ENCODE data around the gene TXNL4B.

The TXNL4B gene

GRCh38 chr16:72093448-72094265 is at the start of gene TXNL4B, which contains the start of gene DHX38:
TXNL4B (minus strand) TSS chr16:72093620; CDS start chr16:72090749, 2,871 bp downstream.
DHX38 (plus strand) TSS chr16:72093847; CDS start chr16:72096158, 2,311 bp downstream.
- peak; percentile 100 for DNase-seq (ENCODE audit: low spot score)

- DNase-seq (ENCODE audit: low spot score) = no peak
These were observed 49.1 kb upstream of the TXNL4B start for GRCh38 chr16:72142476-72142875.

GRCh38 chr16:72139908-72140307 is 46.5 kb upstream of the TXNL4B start:
- DNase-seq (ENCODE audit: low spot score) = no peak

GRCh38 chr16:72138064-72138572 is 44.7 kb upstream of the TXNL4B start:
- no peak for DNase-seq (ENCODE audit: low spot score)

GRCh38 chr16:72137380-72138063 is 44.1 kb upstream of the TXNL4B start:
- DNase-seq (ENCODE audit: low spot score) = no peak

- no peak for DNase-seq (ENCODE audit: low spot score)
These were observed 41.1 kb upstream of the TXNL4B start for GRCh38 chr16:72134507-72134906.

- DNase-seq (ENCODE audit: low spot score) = no peak
These were observed 39.3 kb upstream of the TXNL4B start for GRCh38 chr16:72132726-72133125.

- DNase-seq (ENCODE audit: low spot score) = no peak
These were observed 37.6 kb upstream of the TXNL4B start for GRCh38 chr16:72131036-72131435.

- no peak for DNase-seq (ENCODE audit: low spot score)
These were observed 36.7 kb upstream of the TXNL4B start for GRCh38 chr16:72129976-72130656.

- no peak for DNase-seq (ENCODE audit: low spot score)
These were observed 35.3 kb upstream of the TXNL4B start for GRCh38 chr16:72128701-72129100.

GRCh38 chr16:72126429-72126765 is 33.0 kb upstream of the TXNL4B start:
- DNase-seq (ENCODE audit: low spot score) = no peak

GRCh38 chr16:72125635-72126428 is 32.4 kb upstream of the TXNL4B start:
- DNase-seq (ENCODE audit: low spot score) = no peak

GRCh38 chr16:72124761-72125634 is 31.6 kb upstream of the TXNL4B start:
- peak; percentile 75 for DNase-seq (ENCODE audit: low spot score)

GRCh38 chr16:72124148-72124547 is 30.7 kb upstream of the TXNL4B start:
- DNase-seq (ENCODE audit: low spot score) = no peak

- no peak for DNase-seq (ENCODE audit: low spot score)
These were observed 30.0 kb upstream of the TXNL4B start for GRCh38 chr16:72123426-72123825.

- no peak for DNase-seq (ENCODE audit: low spot score)
These were observed 29.5 kb upstream of the TXNL4B start for GRCh38 chr16:72122916-72123315.

GRCh38 chr16:72122308-72122707 is 28.9 kb upstream of the TXNL4B start:
- DNase-seq (ENCODE audit: low spot score) = no peak

- no peak for DNase-seq (ENCODE audit: low spot score)
These were observed 26.6 kb upstream of the TXNL4B start for GRCh38 chr16:72120026-72120425.

- no peak for DNase-seq (ENCODE audit: low spot score)
These were observed 20.2 kb upstream of the TXNL4B start for GRCh38 chr16:72113616-72113945.

- DNase-seq (ENCODE audit: low spot score) = no peak
These were observed 19.6 kb upstream of the TXNL4B start for GRCh38 chr16:72112906-72113615.

Data from cerebellar cortex (tissue), 1 donor.